Measurements from ENCODE around the gene CRKL. TPM values are rescaled to one million over a fixed set of nuclear protein-coding genes. Genes with fewer than 3 reads are reported as not detected.
"Not testable (repeated sequence)": the region's sequence is repeated elsewhere in the genome, so short reads cannot be mapped to it uniquely, and the experiment has no call there.

The CRKL gene
- total RNA-seq, 2 donors from 2014 or later = 51.3 to 60.9 TPM

DNA sequence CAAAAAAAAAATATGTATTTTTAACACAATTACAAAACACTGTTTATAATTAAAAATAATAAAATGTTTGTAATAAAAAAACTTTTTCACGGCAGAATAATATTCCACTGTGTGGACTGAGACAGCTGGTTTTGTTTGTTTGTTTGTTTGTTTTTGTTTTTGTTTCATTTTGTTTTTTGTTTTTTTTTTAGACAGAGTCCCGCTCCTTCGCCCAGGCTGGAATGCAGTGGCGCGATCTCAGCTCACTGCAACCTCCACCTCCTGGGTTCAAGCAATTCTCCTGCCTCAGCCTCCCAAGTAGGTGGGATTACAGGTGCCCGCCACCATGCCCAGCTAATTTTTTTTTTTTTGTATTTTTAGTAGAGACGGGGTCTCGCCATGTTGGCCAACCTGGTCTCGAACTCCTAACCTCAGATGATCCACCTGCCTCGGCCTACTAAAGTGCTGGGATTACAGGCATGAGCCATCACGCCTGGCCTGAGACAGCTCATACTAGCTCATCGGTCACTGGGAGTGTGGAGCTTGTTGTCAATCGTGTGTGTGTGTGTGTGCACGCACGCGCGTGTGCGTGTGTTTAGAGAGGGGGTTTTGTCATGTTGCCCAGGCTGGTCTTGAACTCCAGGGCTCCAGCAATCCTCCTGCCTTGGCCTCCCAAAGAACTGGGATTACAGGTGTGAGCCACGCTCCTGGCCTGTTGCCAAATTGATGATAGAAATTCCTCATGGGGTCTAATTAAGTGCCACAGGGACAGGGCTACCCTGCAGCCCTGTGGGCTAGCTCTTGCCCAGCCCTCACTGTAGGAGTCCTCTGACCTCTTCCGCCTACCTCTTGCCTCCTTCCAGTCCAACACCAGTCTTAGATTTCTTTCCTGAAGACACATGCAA, 42.6 kb downstream of the CRKL start:
- DNase-seq (no peak), ATAC-seq (no peak)
- intact Hi-C loops (cut with DNase I, micrococcal nuclease) = no loop called here

GRCh38 chr22:20960609-20961008, 43.4 kb downstream of the CRKL start:
- intact Hi-C loops (cut with DNase I, micrococcal nuclease) = no loop called here
- DNase-seq (no peak), ATAC-seq (no peak)

DNA sequence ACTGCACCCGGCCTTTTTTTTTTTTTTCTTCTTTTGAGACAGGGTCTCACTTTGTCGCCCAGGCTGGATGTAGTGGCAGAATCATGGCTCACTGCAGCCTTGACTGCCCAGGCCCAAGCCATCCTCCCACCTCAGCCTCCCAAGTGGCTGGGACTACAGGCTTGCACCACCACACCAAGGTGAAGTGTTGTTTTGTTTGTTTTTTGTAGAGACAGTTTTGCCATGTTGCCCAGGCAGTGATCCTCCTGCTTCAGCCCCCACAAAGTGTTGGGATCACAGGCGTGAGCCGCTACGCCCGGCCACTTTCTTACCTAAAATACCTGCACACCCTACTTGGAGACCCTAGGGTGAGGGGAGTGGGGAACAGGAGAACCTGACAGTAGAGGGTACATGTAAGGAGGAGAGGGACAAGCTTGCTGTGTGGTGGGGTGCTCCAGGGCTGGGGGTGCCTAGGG, 45.3 kb downstream of the CRKL start:
- no peak for ATAC-seq
- no peak for DNase-seq
- intact Hi-C loops (cut with DNase I, micrococcal nuclease) = no loop called here

DNA sequence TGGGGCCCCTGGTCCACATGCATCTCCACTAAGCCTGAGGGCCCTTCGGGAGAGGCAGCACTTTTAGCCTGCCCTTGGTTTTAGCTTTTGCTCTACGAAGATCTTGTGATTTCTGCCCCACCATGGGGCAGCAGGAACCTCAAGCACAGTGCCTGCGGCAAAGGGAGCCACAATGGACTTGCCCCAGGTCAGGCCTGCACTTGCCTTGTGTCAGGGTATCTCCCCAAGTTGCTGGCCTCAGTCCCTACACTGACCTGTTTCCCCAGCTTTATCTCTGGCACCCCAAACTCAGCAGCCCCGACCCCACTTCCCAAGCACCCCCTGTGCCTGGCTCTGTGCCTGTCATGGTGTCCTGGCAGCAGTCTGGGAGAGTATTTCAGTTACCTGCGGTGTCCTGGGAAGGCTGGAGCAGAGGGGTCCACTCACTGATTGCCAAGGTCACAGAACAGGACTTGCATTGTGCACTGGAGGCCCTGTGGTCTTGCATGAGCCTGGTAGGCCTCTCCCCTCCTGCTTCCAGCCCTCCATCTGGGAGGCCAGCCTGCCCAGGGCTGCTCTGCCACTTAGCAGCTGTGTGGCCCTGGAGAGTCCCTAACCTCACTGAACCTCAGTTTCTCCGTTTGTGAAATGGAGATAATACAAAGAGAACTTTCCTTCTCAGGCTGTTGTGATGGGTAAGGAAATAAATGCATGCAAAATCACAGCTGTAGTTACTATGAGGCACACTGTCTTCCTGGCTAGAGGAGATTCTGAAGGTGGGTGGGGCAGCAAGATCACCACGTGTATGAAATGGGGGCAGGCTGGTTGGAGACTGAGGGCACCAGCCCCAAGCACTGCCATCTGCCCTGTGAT, 46.2 kb downstream of the CRKL start:
- intact Hi-C loops (cut with DNase I, micrococcal nuclease) = no loop called here
- no peak for DNase-seq
- ATAC-seq = no peak

- intact Hi-C loops (cut with DNase I, micrococcal nuclease) = no loop called here
- ATAC-seq = no peak
- DNase-seq = no peak
These were observed 47.0 kb downstream of the CRKL start for GRCh38 chr22:20964090-20964798.

- intact Hi-C loops (cut with DNase I, micrococcal nuclease) = no loop called here
- no peak for ATAC-seq
- DNase-seq = no peak
These were observed 47.5 kb downstream of the CRKL start for GRCh38 chr22:20964799-20965103.

GRCh38 chr22:20965104-20965887, 48.1 kb downstream of the CRKL start:
- intact Hi-C loops (cut with DNase I, micrococcal nuclease) = no loop called here
- ATAC-seq (peak; percentile 30), DNase-seq (peak; percentile 58 to 61)

- DNase-seq (peak; percentile 81 to 89), ATAC-seq (peak; percentile 75)
- intact Hi-C loops (cut with DNase I, micrococcal nuclease) = no loop called here
These were observed 49.0 kb downstream of the CRKL start for GRCh38 chr22:20965888-20966855.

- intact Hi-C loops (cut with DNase I, micrococcal nuclease) = no loop called here
- DNase-seq = peak in 1 of 2 donors; percentile 31
- no peak for ATAC-seq
These were observed 49.9 kb downstream of the CRKL start, which contains the start of gene AIFM3 for GRCh38 chr22:20966883-20967696. TSS of gene AIFM3 (plus strand) at chr22:20967255. CDS start at chr22:20967945, 690 bp downstream.

GRCh38 chr22:20967697-20968211, 50.5 kb downstream of the CRKL start:
- ATAC-seq = no peak
- no peak for DNase-seq
- intact Hi-C loops (cut with DNase I, micrococcal nuclease) = no loop called here

DNA sequence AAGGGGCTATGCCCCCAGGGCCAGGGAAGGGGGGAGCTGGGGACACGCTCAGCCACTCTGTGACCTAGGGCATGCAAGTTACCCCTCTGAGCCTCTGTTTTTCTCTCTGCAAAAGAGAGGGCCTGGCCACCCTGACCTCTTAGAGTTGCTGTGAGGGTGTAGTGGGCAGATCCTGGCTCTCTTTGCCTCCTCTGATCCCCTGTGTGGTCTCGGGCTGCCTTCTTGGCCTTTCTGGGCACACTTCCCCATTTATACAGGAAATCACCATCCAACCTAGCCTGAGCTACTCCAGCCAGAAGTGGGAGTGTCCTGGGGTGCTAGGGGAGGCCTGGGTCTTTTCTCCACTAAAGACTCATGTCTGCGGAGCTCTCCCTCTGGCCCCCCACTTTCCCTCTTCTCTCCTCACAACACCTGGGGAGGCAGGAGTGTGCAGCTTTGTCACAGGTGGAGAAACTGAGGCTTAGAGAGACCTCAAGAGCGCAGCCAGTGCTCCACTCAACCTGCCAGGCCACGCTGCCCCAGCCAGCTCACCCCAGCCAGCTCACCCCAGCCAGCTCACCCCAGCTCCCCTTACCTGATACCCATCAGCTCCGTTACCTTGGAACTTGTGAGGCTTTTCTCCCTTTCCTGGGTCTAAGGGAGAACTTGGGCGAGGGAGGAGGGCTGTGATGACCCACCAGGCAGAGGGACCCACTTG, 51.2 kb downstream of the CRKL start:
- ATAC-seq (no peak), DNase-seq (no peak)
- intact Hi-C loops (cut with DNase I, micrococcal nuclease) = no loop called here

DNA sequence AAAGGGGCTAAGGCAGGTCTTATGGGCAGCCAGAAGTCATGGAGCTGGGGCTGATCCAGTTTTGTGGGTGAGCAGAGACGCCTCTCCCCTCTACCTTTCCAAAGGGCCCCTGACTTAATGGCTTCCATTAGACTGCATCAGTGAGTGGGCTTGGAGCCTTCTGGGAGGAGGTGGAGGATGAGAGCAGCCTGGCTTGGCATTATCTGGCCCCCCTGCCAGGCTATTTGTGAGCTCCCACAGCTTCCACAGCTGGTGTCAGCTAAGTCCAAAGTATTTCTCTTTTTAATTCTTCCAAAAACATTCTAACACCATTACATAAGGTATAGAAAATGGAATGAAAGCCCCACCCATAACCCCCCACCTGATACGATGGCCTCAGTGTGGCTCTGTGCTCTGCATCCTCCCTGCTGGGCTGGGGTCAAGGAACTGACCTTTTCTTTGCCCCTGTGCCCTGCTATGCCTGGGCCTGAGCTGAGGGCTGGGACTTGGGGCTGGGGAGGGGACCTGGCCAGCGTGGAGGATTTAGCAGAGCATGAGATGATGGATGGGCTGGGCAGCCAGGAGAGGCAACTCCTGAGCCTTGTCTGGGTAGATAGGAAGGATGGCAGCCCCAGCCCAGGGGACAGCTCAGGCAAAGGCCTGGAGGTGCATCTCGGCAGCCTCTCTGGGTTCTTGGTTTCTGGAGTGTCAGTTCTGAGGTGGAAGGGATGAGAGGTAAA, 53.9 kb downstream of the CRKL start:
- ATAC-seq (no peak), DNase-seq (no peak)

GRCh38 chr22:20972014-20972694, 54.9 kb downstream of the CRKL start:
- DNase-seq; ATAC-seq; intact Hi-C loops (cut with DNase I, micrococcal nuclease): not testable (repeated sequence)

More for the DNA sequence above, 53.9 kb downstream of the CRKL start:
- intact Hi-C loops (cut with DNase I, micrococcal nuclease) = no loop called here

DNA sequence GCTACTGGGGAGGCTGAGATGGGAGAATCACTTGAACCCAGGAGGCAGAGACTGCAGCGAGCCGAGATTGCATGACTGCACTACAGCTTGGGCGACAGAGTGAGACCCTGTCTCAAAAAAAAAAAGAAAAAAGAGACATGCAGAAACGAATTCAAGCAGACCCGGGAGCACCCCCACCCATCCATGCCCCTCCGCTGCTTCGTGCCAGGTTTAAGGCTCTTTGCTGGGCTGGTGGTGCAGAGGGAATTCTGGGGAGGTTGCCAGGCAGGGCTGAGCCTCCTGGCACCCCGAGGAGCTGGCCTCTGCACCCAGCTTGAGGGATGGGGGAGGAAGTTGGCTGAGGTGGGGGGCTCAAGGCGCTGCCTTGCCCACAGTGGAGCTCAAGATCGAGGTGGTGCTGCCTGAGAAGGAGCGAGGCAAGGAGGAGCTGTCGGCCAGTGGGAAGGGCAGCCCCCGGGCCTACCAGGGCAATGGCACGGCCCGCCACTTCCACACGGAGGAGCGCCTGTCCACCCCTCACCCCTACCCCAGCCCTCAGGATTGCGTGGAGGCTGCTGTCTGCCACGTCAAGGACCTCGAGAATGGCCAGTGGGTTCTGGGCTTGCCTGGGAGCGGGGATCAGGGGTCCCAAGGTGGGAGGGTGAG, 55.8 kb downstream of the CRKL start:
- intact Hi-C loops (cut with DNase I, micrococcal nuclease) = no loop called here
- no peak for DNase-seq
- no peak for ATAC-seq
